GM12878 (cell line): Measurements from ENCODE around the gene UBAC2. TPM values are rescaled to one million over a fixed set of nuclear protein-coding genes. Genes with fewer than 3 reads are reported as not detected.

Experiments used
- ATAC-seq: fragments of 200-7000 bp; cut with Tn5 transposase; 3 replicates; pipeline ENCODE4 v1.9.1; 2020; ENCODE audit warnings: mild to moderate bottlenecking, moderate library complexity
- BruUV-seq: library from RNA; stranded (reverse); fragments of 400-500 nt; replicated peaks from 2 replicates; lab custom pipeline; 2021; lab: Mats Ljungman, UMichigan
- CTCF ChIA-PET: fragments of 300-600 bp; sonication (Branson Sonifier 250); formaldehyde crosslinking; extraction: SDS; loops from one replicate; lab custom pipeline; 2021; ENCODE audit warnings: inconsistent platforms; lab: Yijun Ruan, JAX
- POLR2A ChIA-PET: fragments of 350-600 bp; formaldehyde crosslinking; extraction: SDS; loops from one replicate; lab custom pipeline; 2021; ENCODE audit warnings: inconsistent platforms; lab: Charles Lee
- RAD21 ChIA-PET: fragments of 300-600 bp; sonication (Branson Sonifier 250); formaldehyde crosslinking; loops from one replicate; lab custom pipeline; 2023; ENCODE audit warnings: antibody characterized with exemption; ENCODE audit not compliant: unreplicated experiment; lab: Charles Lee
- SMC1A ChIA-PET: fragments of 300-600 bp; sonication (Branson Sonifier 250); formaldehyde crosslinking; loops from one replicate; lab custom pipeline; 2023; ENCODE audit not compliant: unreplicated experiment, uncharacterized antibody; lab: Charles Lee
- DNase-seq: peaks from one replicate; pipeline ENCODE4 v3.0.0-alpha.2; 2011; ENCODE audit warnings: low read depth, low spot score
- FAIRE-seq: peaks from 3 replicates; lab custom pipeline; 2011; peaks lifted over from hg19 to GRCh38; lab: Jason Lieb, UNC
- H2AFZ ChIP-seq: 2 replicates; pipeline ENCODE4 v1.6.0; 2011; ENCODE audit warnings: low read depth, low read length, control low read depth; ENCODE audit not compliant: control insufficient read depth
- H3K27ac ChIP-seq: 2 replicates; pipeline ENCODE4 v1.5.1; 2011; ENCODE audit warnings: control low read depth; ENCODE audit not compliant: control insufficient read depth, insufficient read depth
- H3K27me3 ChIP-seq, 2 experiments: replicated peaks in 1 of 2; 2 replicates each; pipeline versions ENCODE4 v1.6.0 to v1.6.1; 2011; ENCODE audit warnings: low read length in 1 of 2; ENCODE audit not compliant: control insufficient read depth in 2 of 2, insufficient read depth in 2 of 2
- H3K36me3 ChIP-seq, 2 experiments: 2 replicates each; pipeline ENCODE4 v1.5.1; 2011; ENCODE audit warnings: low read length in 1 of 2; ENCODE audit not compliant: control insufficient read depth in 2 of 2, insufficient read depth in 2 of 2
- H3K4me1 ChIP-seq: 2 replicates; pipeline ENCODE4 v1.6.1; 2011; ENCODE audit warnings: mild to moderate bottlenecking, low read length, moderate library complexity, mixed read lengths; ENCODE audit not compliant: control insufficient read depth, insufficient read depth
- H3K4me2 ChIP-seq: 2 replicates; pipeline ENCODE4 v1.6.0; 2011; ENCODE audit warnings: control low read depth; ENCODE audit not compliant: control insufficient read depth, insufficient read depth
- H3K4me3 ChIP-seq: fragments of 200-600 bp; sonication (generic); 2 replicates; pipeline ENCODE4 v1.5.1; 2016
- H3K79me2 ChIP-seq: 2 replicates; pipeline ENCODE4 v1.6.0; 2011; ENCODE audit warnings: low read length; ENCODE audit not compliant: control insufficient read depth, insufficient read depth
- H3K9ac ChIP-seq: 2 replicates; pipeline ENCODE4 v1.8.0; 2011; ENCODE audit warnings: low read length, control low read depth, mixed read lengths; ENCODE audit not compliant: control insufficient read depth, insufficient read depth
- H3K9me3 ChIP-seq: replicated peaks from 3 replicates; pipeline ENCODE4 v1.5.1; 2011; ENCODE audit warnings: mild to moderate bottlenecking, low read length; ENCODE audit not compliant: control insufficient read depth, insufficient read depth
- H4K20me1 ChIP-seq: 2 replicates; pipeline ENCODE4 v1.6.0; 2011; ENCODE audit not compliant: control insufficient read depth, insufficient read depth
- SPI1 ChIP-seq: IDR thresholded peaks from 2 replicates; pipeline ENCODE4 v1.6.1; 2011; ENCODE audit warnings: low read depth, mild to moderate bottlenecking, low read length, moderate library complexity, borderline replicate concordance; ENCODE audit not compliant: insufficient read depth
- WGBS: methylation state at CpG from one replicate; pipeline ENCODE4 v1.1.6; 2016; ENCODE audit warnings: low lambda C conversion rate; ENCODE audit not compliant: insufficient replicate concordance, insufficient coverage; ENCODE audit errors: missing lambda C conversion rate; 5-methylcytosine and 5-hydroxymethylcytosine counted together
- in situ Hi-C: fragments of 300-500 bp; cut with MboI; formaldehyde crosslinking; loops from 9 replicates; pipeline ENCODE4 v1.14.3; 2018; ENCODE audit warnings: mixed read lengths
- intact Hi-C: fragments of 100-400 bp; cut with micrococcal nuclease; formaldehyde crosslinking; loops from one replicate; pipeline ENCODE4 v1.14.2; 2022; ENCODE audit not compliant: unreplicated experiment
- polyA plus RNA-seq, 11 experiments: library from polyadenylated mRNA; depleted of rRNA in 4 of 11; unstranded in 6 of 11; stranded (reverse) in 5 of 11; fragments of >200 nt; fragmentation: Nextera tagmentation in 4 of 11; fragmentation: Illumina TruSeq in 1 of 11; extraction: Ambion mirVana in 4 of 11; extraction: Trizol in 1 of 11; gene quantifications; 1 replicate in 1 of 11; 2 replicates in 10 of 11; pipeline versions ENCODE4 v1.2.1 to v1.2.3, GENCODE V29; 2011 to 2016; ENCODE audit warnings: inconsistent platforms in 2 of 11, missing spikeins in 2 of 11, low read depth in 1 of 11
- total RNA-seq, 4 experiments: library from RNA; depleted of rRNA in 3 of 4; stranded (reverse); fragments of >200 nt in 3 of 4; fragmentation: Illumina TruSeq in 1 of 4; extraction: Trizol in 1 of 4; gene quantifications; 2 replicates each; pipeline versions ENCODE4 v1.2.1 to v1.2.3, GENCODE V29; 2013 to 2021
- TF ChIP-seq, protein P1 (sequence below): fragments of 450-650 bp; IDR thresholded peaks from 2 replicates; pipeline ENCODE4 v1.6.1; 2017; ENCODE audit warnings: mild to moderate bottlenecking, moderate library complexity

Gene UBAC2
- total and polyA plus RNA-seq, 10 of the 15 experiments (the other 5 are each of a cell fraction or from before 2014, with no cell fraction given): 3.0 to 54.6 (median 17.4) TPM

DNA sequence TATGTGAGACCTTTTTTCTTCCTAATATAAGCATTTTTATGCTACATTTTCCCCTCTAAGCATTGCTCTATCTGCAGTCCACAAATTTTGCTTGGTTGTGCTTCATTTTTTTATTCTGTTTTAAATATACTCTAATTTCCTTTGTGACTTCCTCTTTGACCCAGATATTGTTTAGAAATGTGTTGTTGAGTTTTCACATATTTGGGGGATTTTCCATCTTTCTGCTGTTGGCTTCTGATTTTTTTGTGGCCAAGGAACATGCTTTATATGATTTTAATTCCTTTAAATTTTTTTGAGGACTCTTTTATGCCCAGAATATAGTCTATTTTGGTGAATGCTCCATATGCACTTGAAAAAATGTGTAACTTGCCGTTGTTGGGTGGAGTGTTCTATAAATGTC, 22.9 kb downstream of the UBAC2 start:
- no peak overlapping the region; the same call in 1 of the 2 replicates for H3K4me2 ChIP-seq
- ChIA-PET SMC1A (interaction anchor here (0.6 to 1.4 kb wide), 4 partner anchors 9 to 773 kb away, joined by 3 to 7 read pairs (median 4); no protein-coding TSS in a partner anchor), POLR2A (interaction anchor here (0.7 to 1.3 kb wide), 2 partner anchors 9 to 37 kb away, joined by 3 to 9 read pairs; no protein-coding TSS in a partner anchor)
- no peaks in the 10 kb centered on the region for H3K36me3 ChIP-seq
- WGBS: 37% methylated on average over 1 of the region's 1 CpG
- no peaks in the 10 kb centered on the region; the same call in 2 of the 3 replicates for H3K9me3 ChIP-seq
- TF ChIP-seq, protein P1, sequence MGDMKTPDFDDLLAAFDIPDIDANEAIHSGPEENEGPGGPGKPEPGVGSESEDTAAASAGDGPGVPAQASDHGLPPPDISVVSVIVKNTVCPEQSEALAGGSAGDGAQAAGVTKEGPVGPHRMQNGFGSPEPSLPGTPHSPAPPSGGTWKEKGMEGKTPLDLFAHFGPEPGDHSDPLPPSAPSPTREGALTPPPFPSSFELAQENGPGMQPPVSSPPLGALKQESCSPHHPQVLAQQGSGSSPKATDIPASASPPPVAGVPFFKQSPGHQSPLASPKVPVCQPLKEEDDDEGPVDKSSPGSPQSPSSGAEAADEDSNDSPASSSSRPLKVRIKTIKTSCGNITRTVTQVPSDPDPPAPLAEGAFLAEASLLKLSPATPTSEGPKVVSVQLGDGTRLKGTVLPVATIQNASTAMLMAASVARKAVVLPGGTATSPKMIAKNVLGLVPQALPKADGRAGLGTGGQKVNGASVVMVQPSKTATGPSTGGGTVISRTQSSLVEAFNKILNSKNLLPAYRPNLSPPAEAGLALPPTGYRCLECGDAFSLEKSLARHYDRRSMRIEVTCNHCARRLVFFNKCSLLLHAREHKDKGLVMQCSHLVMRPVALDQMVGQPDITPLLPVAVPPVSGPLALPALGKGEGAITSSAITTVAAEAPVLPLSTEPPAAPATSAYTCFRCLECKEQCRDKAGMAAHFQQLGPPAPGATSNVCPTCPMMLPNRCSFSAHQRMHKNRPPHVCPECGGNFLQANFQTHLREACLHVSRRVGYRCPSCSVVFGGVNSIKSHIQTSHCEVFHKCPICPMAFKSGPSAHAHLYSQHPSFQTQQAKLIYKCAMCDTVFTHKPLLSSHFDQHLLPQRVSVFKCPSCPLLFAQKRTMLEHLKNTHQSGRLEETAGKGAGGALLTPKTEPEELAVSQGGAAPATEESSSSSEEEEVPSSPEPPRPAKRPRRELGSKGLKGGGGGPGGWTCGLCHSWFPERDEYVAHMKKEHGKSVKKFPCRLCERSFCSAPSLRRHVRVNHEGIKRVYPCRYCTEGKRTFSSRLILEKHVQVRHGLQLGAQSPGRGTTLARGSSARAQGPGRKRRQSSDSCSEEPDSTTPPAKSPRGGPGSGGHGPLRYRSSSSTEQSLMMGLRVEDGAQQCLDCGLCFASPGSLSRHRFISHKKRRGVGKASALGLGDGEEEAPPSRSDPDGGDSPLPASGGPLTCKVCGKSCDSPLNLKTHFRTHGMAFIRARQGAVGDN: no peak
- peak; percentile 5; the same call in 1 of the 2 replicates for TF ChIP-seq SPI1
- TF ChIP-seq, all 136 proteins: peak for 1
- DNase-seq: no peak
- H3K9ac ChIP-seq: no peak overlapping the region
- no TSS peak for BruUV-seq
- H3K4me3 ChIP-seq: no peak overlapping the region
- CTCF ChIA-PET: interaction anchor here (0.7 to 2.8 kb wide), 4 partner anchors 23 to 46 kb away, joined by 3 to 11 read pairs (median 4); partner anchors contain the start of gene UBAC2
- peaks cover 55% of the 10 kb centered on the region for H3K79me2 ChIP-seq
- RAD21 ChIA-PET: no interaction called here
- H3K27me3 ChIP-seq: no peaks in the 10 kb centered on the region
- H4K20me1 ChIP-seq: peaks cover 4% of the 10 kb centered on the region; the same call in 1 of the 2 replicates
- intact Hi-C loops (no loop called here), in situ Hi-C loops (no loop called here)
- ATAC-seq: no peak
- peaks cover 24% of the 10 kb centered on the region for H3K4me1 ChIP-seq
- no peak overlapping the region for H3K27ac ChIP-seq
- FAIRE-seq: no peak
- no peak overlapping the region for H2AFZ ChIP-seq
